Epithelial cell of proximal tubule (primary cell): ENCODE measurements around the gene DLGAP3. TPM values are rescaled to one million over a fixed set of nuclear protein-coding genes. Genes with fewer than 3 reads are reported as not detected.
A peak's percentile ranks its signal among the peaks of the same experiment; 100 is the strongest.

ENCODE experiments used
- DNase-seq: peaks from one replicate; pipeline ENCODE4 v3.0.0-alpha.2; 2011; ENCODE audit warnings: low read depth
- H3K4me3 ChIP-seq: 2 replicates; pipeline ENCODE4 v1.5.1; 2011; ENCODE audit warnings: low read depth, mild to moderate bottlenecking, low read length
- CTCF ChIP-seq: conservative IDR thresholded peaks from 2 replicates; pipeline ENCODE4 v1.5.1; 2012; ENCODE audit warnings: low read depth, mild to moderate bottlenecking, low read length
- total RNA-seq: library from RNA; depleted of rRNA; stranded (reverse); fragments of >200 nt; gene quantifications from 2 replicates; pipeline ENCODE4 v1.2.3, GENCODE V29; 2015

Gene DLGAP3
- 0.22 and 0.81 TPM in 2 replicates for total RNA-seq

- no peak for DNase-seq
- H3K4me3 ChIP-seq: peak within 1 kb of the TSS; percentile 31
- TF ChIP-seq CTCF: no peak
Measured at GRCh38 chr1:34929497-34929852, at the start of gene DLGAP3. Gene DLGAP3 (minus strand): TSS chr1:34929650. CDS start chr1:34905383, 24,267 bp downstream.

GRCh38 chr1:34978921-34979320 lies 49.5 kb upstream of the DLGAP3 start:
- no peak for TF ChIP-seq CTCF
- no peak for DNase-seq

DNA sequence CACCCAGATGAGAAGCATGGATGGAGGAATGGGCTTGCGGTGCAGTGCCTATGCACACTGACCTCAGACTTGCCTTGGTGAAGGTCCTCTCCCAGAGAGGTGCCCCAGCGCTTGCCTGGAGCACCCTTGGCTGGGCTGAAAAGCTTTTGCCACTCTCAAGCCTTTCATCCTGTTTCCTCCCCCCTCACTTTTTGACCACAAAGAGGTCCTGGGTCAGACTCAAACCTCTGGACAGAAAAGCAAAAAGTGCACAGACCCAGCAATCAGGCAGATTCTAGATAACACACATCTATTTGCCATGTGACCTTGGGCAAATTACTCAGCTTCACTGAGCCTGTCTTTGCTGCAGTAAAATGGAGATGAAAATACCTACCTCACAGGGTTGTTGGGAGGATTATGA lies 48.4 kb upstream of the DLGAP3 start:
- no peak for TF ChIP-seq CTCF

More at GRCh38 chr1:34978921-34979320, 49.5 kb upstream of the DLGAP3 start:
- H3K4me3 ChIP-seq: no peak overlapping the region

DNA sequence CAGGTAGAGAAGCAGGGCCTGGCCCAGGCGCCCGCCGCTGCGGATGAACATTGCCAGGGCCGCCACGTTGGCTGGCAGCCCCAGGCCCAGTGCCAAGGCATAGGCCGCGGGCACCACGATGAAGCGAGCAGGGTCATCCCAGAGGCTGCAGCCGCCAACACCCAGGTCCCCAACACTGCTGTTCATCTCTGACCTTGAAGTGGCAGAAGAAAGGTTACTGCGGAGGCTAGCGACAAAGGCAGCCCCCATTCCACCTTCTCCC lies 47.7 kb upstream of the DLGAP3 start:
- no peak overlapping the region for H3K4me3 ChIP-seq
- no peak for DNase-seq
- TF ChIP-seq CTCF: no peak

More for the DNA sequence above, 48.4 kb upstream of the DLGAP3 start:
- no peak for DNase-seq
- no peak overlapping the region for H3K4me3 ChIP-seq

DNA sequence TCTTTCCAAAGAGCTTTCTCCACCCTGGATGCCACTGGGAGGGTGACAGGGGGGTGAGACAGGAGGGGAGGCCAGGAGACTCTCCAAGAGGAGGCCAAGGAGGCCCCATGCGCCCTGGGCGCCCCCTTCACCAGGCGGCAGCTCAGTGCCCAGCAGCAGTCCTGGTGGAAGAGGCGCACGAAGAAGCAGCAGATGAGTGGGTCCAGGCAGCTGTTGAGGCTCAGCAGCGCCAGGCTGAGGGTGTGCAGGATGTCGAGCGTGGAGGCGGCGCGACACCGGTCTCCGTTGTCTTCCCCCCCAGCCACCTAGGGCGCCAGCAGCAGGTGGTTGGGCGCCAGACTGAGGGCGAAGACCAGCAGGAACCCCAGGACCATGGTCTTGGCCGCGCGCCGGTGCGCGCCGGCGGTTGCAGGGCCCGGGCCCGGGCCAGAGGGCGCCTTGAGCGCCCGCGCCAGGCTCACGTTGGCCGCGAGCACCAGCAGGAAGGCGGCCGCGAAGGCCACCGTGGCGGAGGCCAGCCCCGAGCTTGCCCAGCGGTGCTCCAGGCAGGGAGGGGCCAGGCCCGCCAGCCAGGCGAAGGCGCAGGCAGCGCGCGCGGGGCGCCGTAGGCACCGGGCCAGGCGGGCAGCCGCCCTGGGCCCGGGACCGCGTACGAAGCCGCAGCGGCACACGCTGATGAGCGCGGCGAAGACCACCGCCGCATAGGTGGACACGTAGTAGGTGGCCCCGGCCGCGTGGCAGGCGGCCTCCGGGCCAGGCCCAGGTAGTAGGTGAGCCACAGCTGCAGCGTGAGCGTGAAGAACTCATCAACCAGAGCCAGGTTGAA lies 47.1 kb upstream of the DLGAP3 start:
- H3K4me3 ChIP-seq: no peak overlapping the region
- DNase-seq: no peak
- TF ChIP-seq CTCF: no peak

DNA sequence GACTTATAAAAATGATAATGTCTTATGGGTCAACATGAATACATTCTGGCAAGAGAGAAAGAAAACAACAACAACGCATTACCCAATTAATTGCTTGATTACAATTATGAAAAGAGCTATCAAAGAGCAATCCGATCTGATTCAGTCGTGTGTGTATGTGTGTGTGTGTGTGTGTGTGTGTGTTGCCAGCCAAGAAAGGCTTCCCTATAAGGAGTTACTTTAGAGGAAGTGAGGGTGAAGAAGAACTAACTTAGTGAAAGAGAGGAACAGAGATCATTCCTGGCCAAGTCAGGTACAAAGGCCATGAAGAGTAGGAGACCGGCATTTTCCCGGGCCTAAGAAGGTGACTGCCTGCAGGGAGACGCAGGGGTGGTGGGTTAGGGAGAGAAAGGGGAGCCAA lies 46.3 kb upstream of the DLGAP3 start:
- DNase-seq: no peak
- TF ChIP-seq CTCF: no peak
- no peak overlapping the region for H3K4me3 ChIP-seq

GRCh38 chr1:34975338-34975737 lies 45.9 kb upstream of the DLGAP3 start:
- no peak for TF ChIP-seq CTCF
- H3K4me3 ChIP-seq: no peak overlapping the region
- DNase-seq: no peak
